Erythroblast (primary cell): Measurements from ENCODE around the gene ERN1.

ENCODE experiments used
- DNase-seq, 2 experiments: peaks; one replicate each; lab custom pipeline; 2025; lab: John Stamatoyannopoulos, UW
- GATA1 ChIP-seq: IDR thresholded peaks from 2 replicates; pipeline ENCODE4 v1.6.1; 2011; ENCODE audit warnings: low read depth, mild to moderate bottlenecking, control low read depth, low read length, moderate library complexity
- POLR2A ChIP-seq: IDR thresholded peaks from 2 replicates; pipeline ENCODE4 v1.6.1; 2011; ENCODE audit warnings: mild to moderate bottlenecking, low read length

The ERN1 gene

GRCh38 chr17:64053101-64053500, 76.8 kb downstream of the ERN1 start:
- no peak for DNase-seq
- no peak for TF ChIP-seq POLR2A
- no peak for TF ChIP-seq GATA1

GRCh38 chr17:64051153-64051552, 78.8 kb downstream of the ERN1 start:
- TF ChIP-seq POLR2A, result no peak
- DNase-seq, result no peak

GRCh38 chr17:64048805-64049204, 81.1 kb downstream of the ERN1 start:
- DNase-seq, result no peak
- TF ChIP-seq GATA1 (no peak), POLR2A (no peak)

GRCh38 chr17:64045176-64045575, 84.8 kb downstream of the ERN1 start:
- no peak for DNase-seq
- TF ChIP-seq POLR2A (no peak), GATA1 (no peak)

- no peak for DNase-seq
- TF ChIP-seq POLR2A (no peak), GATA1 (no peak)
Observed at GRCh38 chr17:64042700-64043485, 87.1 kb downstream of the ERN1 start.

- TF ChIP-seq POLR2A (no peak), GATA1 (no peak)
- no peak for DNase-seq
Observed at GRCh38 chr17:64041912-64042311, 88.0 kb downstream of the ERN1 start.

- DNase-seq, result no peak
- TF ChIP-seq POLR2A (no peak), GATA1 (no peak)
Observed at GRCh38 chr17:64040206-64040605, 89.7 kb downstream of the ERN1 start.

GRCh38 chr17:64039106-64039400, 90.9 kb downstream of the ERN1 start:
- TF ChIP-seq GATA1 (no peak), POLR2A (no peak)

GRCh38 chr17:64038331-64039105, 91.4 kb downstream of the ERN1 start:
- no peak for DNase-seq
- TF ChIP-seq GATA1, result no peak
- TF ChIP-seq POLR2A, result no peak

More at GRCh38 chr17:64039106-64039400, 90.9 kb downstream of the ERN1 start:
- no peak for DNase-seq

GRCh38 chr17:64037802-64038201, 92.1 kb downstream of the ERN1 start:
- TF ChIP-seq POLR2A (no peak), GATA1 (no peak)
- DNase-seq, result no peak

- DNase-seq, result no peak
Observed at GRCh38 chr17:64037180-64037579, 92.8 kb downstream of the ERN1 start.

GRCh38 chr17:64036198-64036922, 93.6 kb downstream of the ERN1 start:
- DNase-seq, result no peak
- no peak for TF ChIP-seq GATA1
- no peak for TF ChIP-seq POLR2A

More at GRCh38 chr17:64037180-64037579, 92.8 kb downstream of the ERN1 start:
- TF ChIP-seq GATA1 (no peak), POLR2A (no peak)

GRCh38 chr17:64032081-64032480, 97.9 kb downstream of the ERN1 start:
- TF ChIP-seq GATA1 (no peak), POLR2A (no peak)
- DNase-seq, result no peak

GRCh38 chr17:64028874-64029464, 101.0 kb downstream of the ERN1 start:
- DNase-seq, result peak; percentile 64 to 82
- TF ChIP-seq GATA1, result no peak
- no peak for TF ChIP-seq POLR2A
